KMS-11 (cell line): ENCODE data around the gene HTRA3.

ENCODE experiments used
- H2AFZ ChIP-seq: fragments of 200-600 bp; sonication (generic); 2 replicates; pipeline ENCODE4 v1.6.1; 2016; ENCODE audit warnings: antibody characterized with exemption, mixed run types, low read depth
- H3K27ac ChIP-seq: fragments of 200-600 bp; sonication (generic); 2 replicates; pipeline ENCODE4 v1.6.1; 2016; ENCODE audit warnings: mild to moderate bottlenecking, mixed run types
- H3K27me3 ChIP-seq: fragments of 200-600 bp; sonication (generic); 2 replicates; pipeline ENCODE4 v1.6.1; 2017; ENCODE audit warnings: mild to moderate bottlenecking, low read depth, mixed run types, moderate library complexity; ENCODE audit not compliant: insufficient read depth
- H3K36me3 ChIP-seq: fragments of 200-600 bp; sonication (generic); 2 replicates; pipeline ENCODE4 v1.6.1; 2017; ENCODE audit warnings: mild to moderate bottlenecking, mixed run types; ENCODE audit not compliant: insufficient read depth
- H3K4me1 ChIP-seq: fragments of 200-600 bp; sonication (generic); 2 replicates; pipeline ENCODE4 v1.6.1; 2016; ENCODE audit warnings: mild to moderate bottlenecking, low read depth, mixed run types; ENCODE audit not compliant: poor library complexity, severe bottlenecking
- H3K4me2 ChIP-seq: fragments of 200-600 bp; sonication (generic); 2 replicates; pipeline ENCODE4 v1.7.0; 2016; ENCODE audit warnings: mild to moderate bottlenecking, mixed run types
- H3K4me3 ChIP-seq: fragments of 200-600 bp; sonication (generic); IDR thresholded peaks from 2 replicates; pipeline ENCODE4 v1.6.1; 2017; ENCODE audit warnings: low read depth, low read length, mixed read lengths; ENCODE audit not compliant: insufficient read depth
- H3K79me2 ChIP-seq: fragments of 200-600 bp; sonication (generic); 2 replicates; pipeline ENCODE4 v1.6.1; 2016; ENCODE audit warnings: low read depth, mixed run types; ENCODE audit not compliant: insufficient read depth
- H3K9ac ChIP-seq: fragments of 200-600 bp; sonication (generic); 2 replicates; pipeline ENCODE4 v1.6.1; 2016; ENCODE audit warnings: mild to moderate bottlenecking, mixed run types
- H4K20me1 ChIP-seq: fragments of 200-600 bp; sonication (generic); 2 replicates; pipeline ENCODE4 v1.6.1; 2016; ENCODE audit warnings: mild to moderate bottlenecking, mixed run types; ENCODE audit not compliant: insufficient read depth
- TF ChIP-seq, protein P1 (sequence below): fragments of 200-600 bp; sonication (generic); conservative IDR thresholded peaks from 2 replicates; pipeline ENCODE4 v1.6.1; 2017; ENCODE audit warnings: low read depth, mild to moderate bottlenecking, antibody characterized with exemption, low read length, moderate library complexity, mixed read lengths

Gene HTRA3

GRCh38 chr4:8254076-8254475 is 15.5 kb upstream of the HTRA3 start:
- H3K27ac ChIP-seq: no peak overlapping the region
- no peaks in the 10 kb centered on the region for H3K4me1 ChIP-seq
- H3K4me3 ChIP-seq: no peak overlapping the region
- H3K9ac ChIP-seq: no peak overlapping the region
- H3K79me2 ChIP-seq: no peaks in the 10 kb centered on the region
- no peak overlapping the region for H3K4me2 ChIP-seq
- no peaks in the 10 kb centered on the region for H4K20me1 ChIP-seq
- no peak overlapping the region for H2AFZ ChIP-seq
- no peaks in the 10 kb centered on the region for H3K36me3 ChIP-seq
- H3K27me3 ChIP-seq: no peaks in the 10 kb centered on the region
- TF ChIP-seq, protein P1, sequence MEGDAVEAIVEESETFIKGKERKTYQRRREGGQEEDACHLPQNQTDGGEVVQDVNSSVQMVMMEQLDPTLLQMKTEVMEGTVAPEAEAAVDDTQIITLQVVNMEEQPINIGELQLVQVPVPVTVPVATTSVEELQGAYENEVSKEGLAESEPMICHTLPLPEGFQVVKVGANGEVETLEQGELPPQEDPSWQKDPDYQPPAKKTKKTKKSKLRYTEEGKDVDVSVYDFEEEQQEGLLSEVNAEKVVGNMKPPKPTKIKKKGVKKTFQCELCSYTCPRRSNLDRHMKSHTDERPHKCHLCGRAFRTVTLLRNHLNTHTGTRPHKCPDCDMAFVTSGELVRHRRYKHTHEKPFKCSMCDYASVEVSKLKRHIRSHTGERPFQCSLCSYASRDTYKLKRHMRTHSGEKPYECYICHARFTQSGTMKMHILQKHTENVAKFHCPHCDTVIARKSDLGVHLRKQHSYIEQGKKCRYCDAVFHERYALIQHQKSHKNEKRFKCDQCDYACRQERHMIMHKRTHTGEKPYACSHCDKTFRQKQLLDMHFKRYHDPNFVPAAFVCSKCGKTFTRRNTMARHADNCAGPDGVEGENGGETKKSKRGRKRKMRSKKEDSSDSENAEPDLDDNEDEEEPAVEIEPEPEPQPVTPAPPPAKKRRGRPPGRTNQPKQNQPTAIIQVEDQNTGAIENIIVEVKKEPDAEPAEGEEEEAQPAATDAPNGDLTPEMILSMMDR: no peak

DNA sequence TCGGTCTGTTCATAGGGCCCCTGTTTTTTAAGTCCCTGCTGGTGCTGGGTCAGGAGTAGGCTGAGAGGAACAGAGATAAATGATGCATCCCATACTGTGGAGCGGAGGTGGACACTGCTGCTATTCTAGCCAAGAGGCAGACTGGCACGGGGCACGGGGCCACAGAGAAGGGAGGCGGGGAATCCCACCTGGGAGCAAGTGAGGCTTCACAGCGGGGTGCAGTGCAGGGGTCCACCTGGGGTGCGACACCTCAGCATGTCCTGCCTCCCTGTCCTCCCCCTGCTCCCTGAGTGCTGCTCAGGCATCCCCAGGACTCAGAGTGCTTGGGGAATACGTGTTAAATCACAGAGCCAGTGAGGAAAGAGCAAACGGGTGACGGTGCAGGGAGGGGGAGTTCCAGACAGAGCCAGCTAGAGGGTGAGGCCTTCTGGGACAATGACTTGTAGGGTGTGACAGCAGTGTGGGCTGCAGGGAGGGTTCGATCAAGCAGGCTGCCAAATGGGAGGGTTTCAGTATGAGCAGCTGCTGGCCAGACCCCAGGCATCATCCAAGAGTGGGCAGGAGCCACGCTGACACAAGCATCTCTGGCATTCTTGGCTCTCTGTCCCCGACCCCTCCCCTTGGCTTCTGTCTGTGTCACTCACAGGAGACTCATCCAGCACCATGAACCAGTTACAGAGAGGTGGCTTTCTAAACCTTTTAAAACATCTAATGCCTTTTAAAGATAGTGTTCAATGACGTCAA is 13.7 kb upstream of the HTRA3 start:
- TF ChIP-seq, protein P1: no peak
- H3K9ac ChIP-seq: no peak overlapping the region
- no peak overlapping the region for H3K27ac ChIP-seq
- H4K20me1 ChIP-seq: no peaks in the 10 kb centered on the region
- H3K4me3 ChIP-seq: no peak overlapping the region
- H3K4me1 ChIP-seq: no peaks in the 10 kb centered on the region
- H2AFZ ChIP-seq: no peak overlapping the region
- no peak overlapping the region for H3K4me2 ChIP-seq
- H3K79me2 ChIP-seq: no peaks in the 10 kb centered on the region
- H3K27me3 ChIP-seq: no peaks in the 10 kb centered on the region
- no peaks in the 10 kb centered on the region for H3K36me3 ChIP-seq

- no peaks in the 10 kb centered on the region for H3K79me2 ChIP-seq
- H3K4me1 ChIP-seq: no peaks in the 10 kb centered on the region
- H3K4me3 ChIP-seq: no peak overlapping the region
- H3K4me2 ChIP-seq: no peak overlapping the region
- H4K20me1 ChIP-seq: no peaks in the 10 kb centered on the region
- TF ChIP-seq, protein P1: no peak
- no peaks in the 10 kb centered on the region for H3K27me3 ChIP-seq
- no peaks in the 10 kb centered on the region for H3K36me3 ChIP-seq
- H3K27ac ChIP-seq: no peak overlapping the region
- no peak overlapping the region for H2AFZ ChIP-seq
- H3K9ac ChIP-seq: no peak overlapping the region
Observed at GRCh38 chr4:8257854-8258253, 11.7 kb upstream of the HTRA3 start.

- no peaks in the 10 kb centered on the region for H3K4me1 ChIP-seq
- no peaks in the 10 kb centered on the region for H3K79me2 ChIP-seq
- H3K4me2 ChIP-seq: no peak overlapping the region
- TF ChIP-seq, protein P1: no peak
- no peak overlapping the region for H3K4me3 ChIP-seq
- no peaks in the 10 kb centered on the region for H3K27me3 ChIP-seq
- H3K27ac ChIP-seq: no peak overlapping the region
- H4K20me1 ChIP-seq: no peaks in the 10 kb centered on the region
- no peaks in the 10 kb centered on the region for H3K36me3 ChIP-seq
- H3K9ac ChIP-seq: no peak overlapping the region
- H2AFZ ChIP-seq: no peak overlapping the region
Observed at GRCh38 chr4:8258552-8259212, 10.9 kb upstream of the HTRA3 start.
